ENCODE data around the gene GMEB1.

GMEB1 gene

DNA sequence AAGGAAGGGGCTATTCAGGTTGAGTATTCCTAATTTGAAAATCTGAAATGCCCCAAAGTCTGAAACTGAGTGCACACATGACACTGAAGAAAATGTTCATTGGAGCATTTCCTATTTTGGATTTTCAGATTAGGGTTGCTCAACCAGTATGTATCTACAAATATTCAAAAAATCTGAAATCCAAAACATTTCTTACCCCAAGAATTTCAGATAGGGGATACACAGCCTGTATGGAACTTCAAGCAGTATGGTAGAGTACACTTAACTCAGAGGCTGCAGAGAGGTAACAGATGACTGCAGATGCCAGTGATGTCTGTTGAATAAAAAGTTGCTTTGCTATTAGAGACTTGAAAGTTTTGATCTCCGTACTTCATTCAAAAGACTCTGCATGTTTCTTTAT, 87.1 kb downstream of the GMEB1 start:
- H3K27ac Mint-ChIP-seq: no peak overlapping the region
- H3K4me1 Mint-ChIP-seq (ENCODE audit: low read depth): peaks cover 45% of the 10 kb centered on the region
- no peak overlapping the region for H3K4me3 Mint-ChIP-seq
- no peaks in the 10 kb centered on the region for H3K27me3 Mint-ChIP-seq
- peaks cover 46% of the 10 kb centered on the region for H3K36me3 Mint-ChIP-seq (ENCODE audit: low read depth)
- no peaks in the 10 kb centered on the region for H3K9me3 Mint-ChIP-seq

DNA sequence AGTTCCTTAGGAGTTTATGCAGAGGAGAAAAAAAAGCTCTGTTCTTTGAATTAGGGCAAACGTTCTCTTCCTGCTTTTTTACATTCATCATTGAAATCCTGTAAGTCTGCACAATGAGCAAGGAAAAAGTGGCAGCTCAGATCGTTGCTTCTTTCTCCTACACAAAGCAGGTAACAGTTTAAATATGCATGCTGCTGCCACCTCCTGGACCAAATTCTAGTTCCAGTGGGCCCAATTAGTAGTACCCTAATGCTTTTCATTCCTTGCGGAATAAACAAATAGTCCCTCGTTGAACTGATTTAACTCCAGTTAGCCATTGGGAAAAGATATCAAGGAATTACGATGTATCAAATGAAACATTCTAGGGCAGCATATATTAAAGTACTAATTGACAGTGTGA, 88.3 kb downstream of the GMEB1 start:
- H3K27me3 Mint-ChIP-seq: no peaks in the 10 kb centered on the region
- peaks cover 41% of the 10 kb centered on the region for H3K36me3 Mint-ChIP-seq (ENCODE audit: low read depth)
- H3K27ac Mint-ChIP-seq: no peak overlapping the region
- no peak overlapping the region for H3K4me3 Mint-ChIP-seq
- peaks cover 34% of the 10 kb centered on the region for H3K4me1 Mint-ChIP-seq (ENCODE audit: low read depth)
- no peaks in the 10 kb centered on the region for H3K9me3 Mint-ChIP-seq

DNA sequence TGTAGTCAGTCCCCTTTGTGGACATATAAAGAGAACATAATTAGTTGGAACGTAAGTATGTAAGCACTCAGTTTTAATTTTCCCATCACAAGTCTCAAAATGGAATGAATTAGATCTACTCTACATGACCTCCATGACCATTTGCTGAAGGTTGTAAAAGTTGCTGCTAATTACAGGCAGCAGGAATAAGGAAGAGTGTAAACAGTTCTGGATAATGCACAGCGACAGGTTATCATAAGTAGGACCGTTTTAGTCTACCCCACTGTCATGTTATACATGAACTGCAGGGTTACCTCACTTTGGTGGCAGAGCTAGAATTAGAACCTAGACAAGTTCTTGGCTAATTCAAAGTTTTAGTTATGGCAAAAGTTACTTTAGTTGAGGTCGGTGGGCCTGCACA, 89.8 kb downstream of the GMEB1 start:
- Mint-ChIP-seq H3K36me3 (ENCODE audit: low read depth) (peaks cover 37% of the 10 kb centered on the region), H3K27ac (no peak overlapping the region), H3K4me3 (no peak overlapping the region)

DNA sequence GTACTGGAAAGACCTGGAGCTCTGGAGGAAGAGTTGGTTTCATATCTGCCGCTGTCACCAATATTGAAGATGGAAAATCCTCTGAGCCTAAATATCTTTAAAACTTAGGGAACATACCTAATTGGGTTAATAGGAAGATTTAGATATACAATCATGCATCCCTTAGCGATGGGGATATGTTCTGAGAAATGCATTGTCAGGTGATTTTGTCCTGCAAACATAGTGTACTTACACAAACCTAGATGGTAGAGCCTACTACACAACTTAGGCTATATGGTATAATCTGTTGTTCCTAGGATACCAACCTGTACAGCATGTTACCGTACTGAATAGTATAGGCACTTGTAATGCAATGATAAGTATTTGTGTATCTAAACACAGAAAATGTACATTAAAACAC, 90.7 kb downstream of the GMEB1 start:
- Mint-ChIP-seq H3K27me3 (no peaks in the 10 kb centered on the region), H3K4me3 (no peak overlapping the region), H3K36me3 (ENCODE audit: low read depth) (peaks cover 35% of the 10 kb centered on the region), H3K4me1 (ENCODE audit: low read depth) (peaks cover 18% of the 10 kb centered on the region), H3K27ac (no peak overlapping the region), H3K9me3 (no peaks in the 10 kb centered on the region)

More for the DNA sequence above, 89.8 kb downstream of the GMEB1 start:
- H3K9me3 Mint-ChIP-seq: no peaks in the 10 kb centered on the region
- H3K4me1 Mint-ChIP-seq (ENCODE audit: low read depth): peaks cover 25% of the 10 kb centered on the region
- H3K27me3 Mint-ChIP-seq: no peaks in the 10 kb centered on the region

GRCh38 chr1:28761189-28761588, 92.6 kb downstream of the GMEB1 start:
- peaks cover 45% of the 10 kb centered on the region for H3K36me3 Mint-ChIP-seq (ENCODE audit: low read depth)
- H3K4me1 Mint-ChIP-seq (ENCODE audit: low read depth): peaks cover 24% of the 10 kb centered on the region
- no peaks in the 10 kb centered on the region for H3K27me3 Mint-ChIP-seq
- no peak overlapping the region for H3K27ac Mint-ChIP-seq
- no peak overlapping the region for H3K4me3 Mint-ChIP-seq
- no peaks in the 10 kb centered on the region for H3K9me3 Mint-ChIP-seq

GRCh38 chr1:28766532-28767183, 98.1 kb downstream of the GMEB1 start:
- peaks cover 11% of the 10 kb centered on the region for H3K4me1 Mint-ChIP-seq (ENCODE audit: low read depth)
- H3K36me3 Mint-ChIP-seq (ENCODE audit: low read depth): peaks cover 51% of the 10 kb centered on the region
- no peak overlapping the region for H3K27ac Mint-ChIP-seq

More at GRCh38 chr1:28766532-28767183, 98.1 kb downstream of the GMEB1 start:
- H3K9me3 Mint-ChIP-seq: no peaks in the 10 kb centered on the region
- H3K4me3 Mint-ChIP-seq: no peak overlapping the region
- no peaks in the 10 kb centered on the region for H3K27me3 Mint-ChIP-seq
